Cardiac muscle cell (in vitro differentiated cells and primary cell): Measurements from ENCODE around the gene ZNF835. TPM values are rescaled to one million over a fixed set of nuclear protein-coding genes. Genes with fewer than 3 reads are reported as not detected.

Source experiments
- DNase-seq, 2 donors: peaks; one replicate each; pipeline versions ENCODE4 v3.0.0 to v3.0.0-alpha.2; 2010 to 2017; ENCODE audit warnings: low read depth in 1 of 2, low spot score in 1 of 2
- H3K27ac ChIP-seq: fragments of 200-600 bp; sonication (generic); 2 replicates; pipeline ENCODE4 v1.5.1; 2016
- H3K27me3 ChIP-seq: fragments of 200-600 bp; sonication (generic); 2 replicates; pipeline ENCODE4 v1.6.0; 2016; ENCODE audit warnings: control low read depth
- H3K36me3 ChIP-seq: fragments of 200-600 bp; sonication (generic); 2 replicates; pipeline ENCODE4 v1.5.1; 2016; ENCODE audit warnings: control low read depth
- H3K4me1 ChIP-seq: fragments of 200-600 bp; sonication (generic); 2 replicates; pipeline ENCODE4 v1.8.1; 2017; ENCODE audit warnings: low read depth, mild to moderate bottlenecking, mixed run types
- H3K4me3 ChIP-seq: fragments of 200-600 bp; sonication (generic); 2 replicates; pipeline ENCODE4 v1.5.1; 2016; ENCODE audit warnings: mild to moderate bottlenecking
- H3K9me3 ChIP-seq: fragments of 200-600 bp; sonication (generic); 2 replicates; pipeline ENCODE4 v1.5.1; 2017; ENCODE audit warnings: low read depth, mild to moderate bottlenecking, control low read depth
- CTCF ChIP-seq: IDR thresholded peaks from 2 replicates; pipeline ENCODE4 v1.5.1; 2012; ENCODE audit warnings: low read depth, mild to moderate bottlenecking, low read length
- polyA plus RNA-seq: library from polyadenylated mRNA; unstranded; fragments of >200 nt; fragmentation: Nextera tagmentation; extraction: Ambion mirVana; gene quantifications from 2 replicates; pipeline ENCODE4 v1.2.1, GENCODE V29; 2016
- total RNA-seq: library from RNA; depleted of rRNA; stranded (reverse); fragments of >200 nt; gene quantifications from 2 replicates; pipeline ENCODE4 v1.2.3, GENCODE V29; 2016

ZNF835 gene
- total and polyA plus RNA-seq, 2 experiments from 2014 or later = 0.98 TPM; not detected in 1

- H3K9me3 ChIP-seq = no peaks in the 10 kb centered on the region
- no peaks in the 10 kb centered on the region for H3K4me1 ChIP-seq
- no peak for DNase-seq
- no peak within 1 kb of the TSS for H3K4me3 ChIP-seq
- TF ChIP-seq CTCF = no peak
- H3K36me3 ChIP-seq = no peaks in the 10 kb centered on the region
- no peak within 1 kb of the TSS for H3K27ac ChIP-seq
- H3K27me3 ChIP-seq = no peaks in the 10 kb centered on the region
Observed at GRCh38 chr19:56642711-56643459, 28.7 kb downstream of the ZNF835 start, which contains the start of gene SMIM17. SMIM17 (plus strand) TSS chr19:56643159; CDS start chr19:56645668, 2,509 bp downstream.

GRCh38 chr19:56639217-56639616, 32.3 kb downstream of the ZNF835 start:
- DNase-seq = peak; percentile 8 to 46
- Histone ChIP-seq H3K4me1 (no peaks in the 10 kb centered on the region), H3K27ac (no peak overlapping the region), H3K4me3 (no peak overlapping the region), H3K9me3 (no peaks in the 10 kb centered on the region), H3K27me3 (no peaks in the 10 kb centered on the region), H3K36me3 (no peaks in the 10 kb centered on the region)
- no peak for TF ChIP-seq CTCF

GRCh38 chr19:56637976-56638555, 33.5 kb downstream of the ZNF835 start:
- no peaks in the 10 kb centered on the region for H3K27me3 ChIP-seq
- no peaks in the 10 kb centered on the region for H3K4me1 ChIP-seq
- no peak overlapping the region for H3K4me3 ChIP-seq
- DNase-seq = peak; percentile 80 to 91
- no peak overlapping the region for H3K27ac ChIP-seq
- H3K9me3 ChIP-seq = no peaks in the 10 kb centered on the region
- no peak for TF ChIP-seq CTCF
- H3K36me3 ChIP-seq = no peaks in the 10 kb centered on the region

GRCh38 chr19:56633021-56633420, 38.5 kb downstream of the ZNF835 start:
- Histone ChIP-seq H3K27ac (no peak overlapping the region), H3K4me1 (no peaks in the 10 kb centered on the region), H3K27me3 (no peaks in the 10 kb centered on the region), H3K4me3 (no peak overlapping the region), H3K9me3 (no peaks in the 10 kb centered on the region), H3K36me3 (no peaks in the 10 kb centered on the region)
- DNase-seq = no peak
- TF ChIP-seq CTCF = no peak

- Histone ChIP-seq H3K4me3 (no peak overlapping the region), H3K36me3 (peaks cover 16% of the 10 kb centered on the region), H3K27ac (no peak overlapping the region), H3K9me3 (no peaks in the 10 kb centered on the region), H3K27me3 (no peaks in the 10 kb centered on the region), H3K4me1 (no peaks in the 10 kb centered on the region)
- DNase-seq = no peak
- no peak for TF ChIP-seq CTCF
Observed at GRCh38 chr19:56625708-56626107, 45.8 kb downstream of the ZNF835 start.
